ENCODE data around the gene PYCARD. TPM values are rescaled to one million over a fixed set of nuclear protein-coding genes. Genes with fewer than 3 reads are reported as not detected.

PYCARD gene
- total and polyA plus RNA-seq, 9 of the 15 experiments (the other 6 are each of a cell fraction or from before 2014, with no cell fraction given): 1.3 to 28.4 (median 6.0) TPM

- TF ChIP-seq ZFP91 (CRISPR knock-in tag; IDR thresholded peaks at IDR 0.05): no peak
- TF ChIP-seq NR2C2 (CRISPR knock-in tag; IDR thresholded peaks at IDR 0.05): no peak
- no peak for TF ChIP-seq NR2C2 (tag; IDR thresholded peaks at IDR 0.05)
- TF ChIP-seq ZNF407 (IDR thresholded peaks at IDR 0.05; ENCODE audit: low read depth): no peak
- no peak for TF ChIP-seq ZNF280B (CRISPR knock-in tag; IDR thresholded peaks at IDR 0.05)
- TF ChIP-seq ZNF551 (CRISPR knock-in tag; IDR thresholded peaks at IDR 0.05): no peak
- no peak for TF ChIP-seq ZNF644 (tag; IDR thresholded peaks at IDR 0.05; ENCODE audit: low read depth)
- TF ChIP-seq ATF7 (IDR thresholded peaks at IDR 0.05): peak; percentile 53
- no peak for TF ChIP-seq ATF6 (CRISPR knock-in tag; IDR thresholded peaks at IDR 0.05)
- TF ChIP-seq MEIS2 (IDR thresholded peaks at IDR 0.05; ENCODE audit: partially characterized antibody): peak; percentile 31
- TF ChIP-seq TOE1 (IDR thresholded peaks at IDR 0.05; ENCODE audit: borderline replicate concordance): peak; percentile 35; the same call in 1 of the 2 replicates
- TF ChIP-seq TOE1 (CRISPR knock-in tag; IDR thresholded peaks at IDR 0.05; ENCODE audit: borderline replicate concordance, low read depth): no peak
- no peak for TF ChIP-seq SMAD3 (CRISPR knock-in tag; conservative IDR thresholded peaks at IDR 0.05)
Measured at GRCh38 chr16:31243734-31244670, 41.4 kb upstream of the PYCARD start (continued).

All from K562 (cell line).